Hepatocyte (in vitro differentiated cells): ENCODE measurements around the gene RNF41. TPM values are rescaled to one million over a fixed set of nuclear protein-coding genes. Genes with fewer than 3 reads are reported as not detected.
A peak's percentile ranks its signal among the peaks of the same experiment; 100 is the strongest.

Experiments used
- DNase-seq: peaks from one replicate; pipeline ENCODE4 v3.0.0-alpha.2; 2016; ENCODE audit warnings: low spot score
- H2AFZ ChIP-seq: fragments of 200-600 bp; sonication (generic); 2 replicates; pipeline ENCODE4 v1.6.0; 2016; ENCODE audit warnings: antibody characterized with exemption, mild to moderate bottlenecking
- H3K27ac ChIP-seq: fragments of 200-600 bp; sonication (generic); 2 replicates; pipeline ENCODE4 v1.5.1; 2016; ENCODE audit warnings: mild to moderate bottlenecking
- H3K27me3 ChIP-seq: fragments of 200-600 bp; sonication (generic); 2 replicates; pipeline ENCODE4 v1.6.1; 2016
- H3K36me3 ChIP-seq: fragments of 200-600 bp; sonication (generic); replicated peaks from 2 replicates; pipeline ENCODE4 v1.5.1; 2016; ENCODE audit warnings: low read depth; ENCODE audit not compliant: insufficient read depth
- H3K4me1 ChIP-seq: fragments of 200-600 bp; sonication (generic); 2 replicates; pipeline ENCODE4 v1.5.1; 2016; ENCODE audit warnings: mild to moderate bottlenecking, moderate library complexity; ENCODE audit not compliant: insufficient read depth
- H3K4me2 ChIP-seq: fragments of 200-600 bp; sonication (generic); 2 replicates; pipeline ENCODE4 v1.6.0; 2016
- H3K4me3 ChIP-seq: fragments of 200-600 bp; sonication (generic); 2 replicates; pipeline ENCODE4 v1.5.1; 2016; ENCODE audit warnings: mild to moderate bottlenecking
- H3K79me2 ChIP-seq: fragments of 200-600 bp; sonication (generic); 2 replicates; pipeline ENCODE4 v1.6.0; 2017; ENCODE audit warnings: mild to moderate bottlenecking
- H3K9me2 ChIP-seq: fragments of 200-600 bp; sonication (generic); replicated peaks from 2 replicates; pipeline ENCODE4 v1.6.0; 2017; ENCODE audit warnings: mild to moderate bottlenecking; ENCODE audit not compliant: insufficient read depth
- H3K9me3 ChIP-seq: fragments of 200-600 bp; sonication (generic); 2 replicates; pipeline ENCODE4 v1.5.1; 2016; ENCODE audit warnings: low read depth, mild to moderate bottlenecking
- H4K20me1 ChIP-seq: fragments of 200-600 bp; sonication (generic); 2 replicates; pipeline ENCODE4 v1.6.0; 2016; ENCODE audit warnings: mild to moderate bottlenecking; ENCODE audit not compliant: insufficient read depth, poor library complexity, severe bottlenecking
- CTCF ChIP-seq: fragments of 200-600 bp; sonication (generic); IDR thresholded peaks from 2 replicates; pipeline ENCODE4 v1.5.1; 2016; ENCODE audit warnings: antibody characterized with exemption, mild to moderate bottlenecking; ENCODE audit not compliant: poor library complexity
- EZH2 ChIP-seq: fragments of 200-600 bp; sonication (generic); IDR thresholded peaks from 2 replicates; pipeline ENCODE4 v1.6.1; 2016; ENCODE audit warnings: antibody characterized with exemption, mild to moderate bottlenecking, borderline replicate concordance
- EZH2phosphoT487 ChIP-seq: fragments of 200-600 bp; sonication (generic); IDR thresholded peaks from one replicate; pipeline ENCODE4 v1.6.1; 2018; ENCODE audit warnings: antibody characterized with exemption, mild to moderate bottlenecking, low read depth, moderate library complexity; ENCODE audit not compliant: unreplicated experiment, severe bottlenecking
- WGBS: methylation state at CpG from one replicate; pipeline ENCODE4 v1.1.6; 2016; ENCODE audit warnings: low lambda C conversion rate; ENCODE audit errors: missing lambda C conversion rate; 5-methylcytosine and 5-hydroxymethylcytosine counted together
- polyA plus RNA-seq: library from polyadenylated mRNA; unstranded; fragments of >200 nt; fragmentation: Nextera tagmentation; extraction: Ambion mirVana; gene quantifications from 2 replicates; pipeline ENCODE4 v1.2.1, GENCODE V29; 2016
- total RNA-seq: library from RNA; depleted of rRNA; stranded (reverse); fragments of >200 nt; gene quantifications from 2 replicates; pipeline ENCODE4 v1.2.3, GENCODE V29; 2014

RNF41 gene
- total and polyA plus RNA-seq, 2 experiments from 2014 or later = 22.5 to 47.6 TPM

DNA sequence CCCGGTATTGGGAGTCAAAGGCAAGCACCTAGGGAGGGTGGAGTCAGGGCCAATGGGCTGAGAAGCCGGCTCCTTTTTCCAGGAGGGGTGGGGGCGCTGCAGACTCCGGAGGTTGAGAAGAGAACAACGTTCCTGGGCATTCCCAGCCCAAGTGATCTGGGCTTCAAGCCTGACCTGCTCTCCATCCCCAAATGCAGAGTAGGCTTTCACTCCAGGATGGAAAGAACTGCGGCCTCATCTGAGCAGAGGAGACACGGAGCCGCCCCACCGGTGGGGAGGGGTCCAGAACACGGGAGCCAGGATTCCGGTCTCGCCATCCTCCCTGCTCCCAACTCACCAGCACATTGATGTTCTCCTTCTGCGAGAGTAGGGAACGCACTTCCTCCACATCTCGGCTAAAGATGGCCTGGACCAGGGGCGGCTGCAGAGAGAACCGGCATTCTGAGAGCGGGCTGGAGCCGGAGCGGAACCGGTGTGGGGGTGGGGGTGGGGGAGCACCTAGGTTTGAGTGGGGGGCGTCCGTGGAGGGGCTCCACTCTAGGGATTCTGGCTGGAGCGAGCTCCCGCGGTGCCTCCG is 35.9 kb upstream of the RNF41 start:
- TF ChIP-seq EZH2phosphoT487 (no peak), EZH2 (no peak), CTCF (no peak)
- WGBS = 1% methylated on average over 21 of the region's 27 CpGs
- peak overlapping the region; percentile 99 for H2AFZ ChIP-seq

DNA sequence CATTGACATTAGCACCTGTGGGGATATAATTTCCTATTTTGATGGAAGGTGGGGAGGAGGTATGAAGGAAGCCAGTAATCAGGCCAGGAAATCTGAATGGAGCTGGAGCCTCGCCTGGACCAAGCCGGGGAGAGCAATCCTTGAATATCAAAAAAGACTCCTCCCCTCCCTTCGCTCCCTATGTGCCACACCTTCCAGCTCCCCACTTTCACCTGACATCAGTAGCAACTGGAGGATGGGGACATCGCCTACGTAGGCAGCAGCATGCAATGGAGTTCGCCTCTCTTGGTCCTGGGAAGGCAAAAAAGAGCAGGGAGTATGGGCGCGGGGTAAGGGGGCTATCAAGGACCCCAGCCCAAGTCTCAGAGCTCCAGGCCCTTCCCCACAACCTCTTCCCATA is 35.3 kb upstream of the RNF41 start:
- no peak overlapping the region for H2AFZ ChIP-seq
- H3K36me3 ChIP-seq = no peaks in the 10 kb centered on the region
- peaks cover 18% of the 10 kb centered on the region for H3K4me1 ChIP-seq
- DNase-seq = no peak
- no peaks in the 10 kb centered on the region for H3K9me3 ChIP-seq
- H4K20me1 ChIP-seq = peaks cover 12% of the 10 kb centered on the region
- peak overlapping the region; percentile 93 for H3K4me2 ChIP-seq
- 48% methylated on average over 8 of the region's 8 CpGs for WGBS
- peak overlapping the region; percentile 100 for H3K4me3 ChIP-seq
- peaks cover 31% of the 10 kb centered on the region for H3K79me2 ChIP-seq
- peak overlapping the region; percentile 93 for H3K27ac ChIP-seq
- no peaks in the 10 kb centered on the region for H3K9me2 ChIP-seq
- H3K27me3 ChIP-seq = no peaks in the 10 kb centered on the region
- no peak for TF ChIP-seq EZH2phosphoT487
- TF ChIP-seq EZH2 = no peak
- no peak for TF ChIP-seq CTCF

More for the DNA sequence above, 35.9 kb upstream of the RNF41 start:
- H3K79me2 ChIP-seq = peaks cover 31% of the 10 kb centered on the region
- H3K27me3 ChIP-seq = no peaks in the 10 kb centered on the region
- H3K4me2 ChIP-seq = peak overlapping the region; percentile 93
- peaks cover 18% of the 10 kb centered on the region for H3K4me1 ChIP-seq
- peak overlapping the region; percentile 100 for H3K4me3 ChIP-seq
- H3K9me2 ChIP-seq = no peaks in the 10 kb centered on the region
- H3K9me3 ChIP-seq = no peaks in the 10 kb centered on the region
- DNase-seq = peak; percentile 61
- no peaks in the 10 kb centered on the region for H3K36me3 ChIP-seq
- H4K20me1 ChIP-seq = peaks cover 12% of the 10 kb centered on the region
- peak overlapping the region; percentile 93 for H3K27ac ChIP-seq

- Histone ChIP-seq H4K20me1 (peaks cover 12% of the 10 kb centered on the region), H3K79me2 (peaks cover 31% of the 10 kb centered on the region), H3K27me3 (no peaks in the 10 kb centered on the region), H3K27ac (no peak overlapping the region), H2AFZ (no peak overlapping the region), H3K9me3 (no peaks in the 10 kb centered on the region), H3K36me3 (no peaks in the 10 kb centered on the region), H3K4me1 (peaks cover 18% of the 10 kb centered on the region), H3K4me3 (no peak overlapping the region), H3K9me2 (no peaks in the 10 kb centered on the region), H3K4me2 (peak overlapping the region; percentile 93)
- no peak for DNase-seq
- 39% methylated on average over 4 of the region's 4 CpGs for WGBS
- TF ChIP-seq EZH2 (no peak), EZH2phosphoT487 (no peak), CTCF (no peak)
Observed at GRCh38 chr12:56256326-56256960, 34.7 kb upstream of the RNF41 start.
